Measurements from ENCODE around the gene HECTD1.
A peak's percentile ranks its signal among the peaks of the same experiment; 100 is the strongest.
"Not testable (repeated sequence)": the region's sequence is repeated elsewhere in the genome, so short reads cannot be mapped to it uniquely, and the experiment has no call there.

HECTD1 gene

DNA sequence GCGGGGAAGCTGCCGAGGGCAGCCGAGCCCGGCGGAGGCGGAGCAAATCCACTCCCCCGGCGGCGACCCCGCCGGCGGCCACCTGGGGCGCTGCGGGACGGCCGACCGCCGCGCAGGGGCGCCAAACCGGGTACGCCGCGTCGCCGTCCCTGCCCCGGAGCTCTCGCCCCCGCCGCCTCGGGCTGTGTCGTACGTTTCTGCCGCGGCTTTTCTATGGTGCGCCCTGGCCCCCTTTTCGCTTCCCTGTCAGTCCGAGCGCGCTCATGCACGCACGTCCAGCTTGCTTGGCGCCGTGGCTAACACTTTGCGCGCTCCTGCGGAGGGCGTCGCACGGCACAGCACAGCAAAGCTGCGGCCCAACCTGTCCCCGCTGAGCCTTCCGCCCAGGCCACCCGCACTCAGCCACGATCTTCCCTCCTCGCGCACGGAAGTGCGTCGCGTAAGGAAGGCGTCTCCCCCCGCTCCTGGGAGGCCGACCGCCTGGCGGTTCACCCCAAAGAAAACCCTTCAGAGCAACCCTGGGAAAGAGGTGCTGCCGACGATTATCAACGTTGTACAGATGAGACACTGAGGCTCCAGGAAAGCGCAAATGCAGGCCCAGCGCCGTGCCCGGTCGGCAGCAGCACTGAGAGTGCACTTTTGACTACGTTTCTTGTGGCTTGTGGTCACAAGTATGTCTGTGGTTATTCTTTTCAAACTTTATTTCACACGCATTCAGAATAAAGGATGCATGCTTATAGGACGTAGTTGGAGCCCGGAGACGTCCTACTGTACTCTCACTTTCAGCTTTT is at the start of gene HECTD1:
Gene HECTD1 (minus strand): TSS at position 39 of the 791 bp plus-strand sequence. CDS start 1,857 bp downstream, outside the sequence.
- peak; percentile 95 for DNase-seq

DNA sequence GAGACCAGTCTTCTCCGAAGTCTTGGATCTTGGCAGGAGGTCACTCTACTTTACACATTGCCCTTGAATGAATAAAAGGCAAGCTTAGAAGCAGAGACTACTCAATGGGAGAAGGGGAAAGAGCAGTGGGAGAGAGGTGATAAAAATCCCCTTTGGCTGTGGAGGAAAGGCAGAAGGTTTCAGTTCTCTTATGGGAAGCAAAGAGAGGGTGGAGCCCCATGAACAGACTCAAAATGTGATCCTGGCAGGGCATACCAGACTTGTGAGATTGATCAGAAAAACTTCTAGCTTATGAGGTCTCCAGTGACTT is 49.6 kb upstream of the HECTD1 start:
- DNase-seq = no peak

DNA sequence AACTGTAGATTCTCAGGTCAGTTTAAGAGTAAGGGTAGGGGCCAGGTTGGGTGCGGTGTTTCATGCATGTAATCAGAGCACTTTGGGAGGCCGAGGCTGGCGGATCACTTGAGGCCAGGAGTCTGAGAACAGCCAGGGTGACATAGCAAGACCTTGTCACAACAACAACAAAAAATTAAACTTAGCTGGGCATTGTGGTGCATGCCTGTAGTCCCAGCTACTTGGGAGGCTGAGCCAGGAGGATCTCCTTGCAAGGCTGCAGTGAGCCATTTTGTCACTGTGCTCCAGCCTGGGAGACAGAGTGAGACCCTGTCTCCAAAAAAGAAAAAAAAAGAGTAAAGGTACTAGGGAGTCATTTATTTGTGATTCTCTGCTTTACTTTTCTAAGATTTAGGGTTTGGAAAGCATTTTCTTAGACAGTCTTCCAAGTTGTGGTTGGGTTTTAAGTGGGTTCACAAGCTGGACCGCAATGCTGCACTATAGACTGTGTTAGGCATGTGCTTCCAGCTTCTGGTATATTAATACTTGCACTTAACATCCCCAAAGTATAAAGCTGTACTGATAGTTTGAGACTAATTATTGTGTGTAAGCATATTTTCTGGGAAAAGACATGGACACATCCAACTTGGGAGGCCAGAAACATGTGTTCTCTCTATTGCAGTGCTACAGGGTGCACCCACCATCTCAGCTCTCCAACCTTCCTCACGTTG is 49.1 kb upstream of the HECTD1 start:
- DNase-seq = no peak

DNA sequence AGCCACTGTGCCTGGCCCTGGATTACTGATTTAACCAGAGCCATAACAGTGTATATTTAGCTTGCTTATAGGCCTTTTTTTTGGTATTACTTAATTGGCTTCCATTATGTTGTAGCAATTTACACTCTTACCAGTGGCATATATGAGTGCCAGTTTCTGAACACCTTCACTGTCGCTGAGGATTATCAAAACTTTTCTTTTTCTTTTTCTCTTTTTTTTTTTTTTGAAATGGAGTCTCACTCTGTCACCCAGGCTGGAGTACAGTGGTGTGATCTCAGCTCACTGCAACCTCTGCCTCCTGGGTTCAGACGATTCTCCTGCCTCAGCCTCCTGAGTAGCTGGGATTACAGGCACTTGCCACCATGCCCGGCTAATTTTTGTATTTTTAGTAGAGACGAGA is 48.3 kb upstream of the HECTD1 start:
- DNase-seq = not testable (repeated sequence)

DNA sequence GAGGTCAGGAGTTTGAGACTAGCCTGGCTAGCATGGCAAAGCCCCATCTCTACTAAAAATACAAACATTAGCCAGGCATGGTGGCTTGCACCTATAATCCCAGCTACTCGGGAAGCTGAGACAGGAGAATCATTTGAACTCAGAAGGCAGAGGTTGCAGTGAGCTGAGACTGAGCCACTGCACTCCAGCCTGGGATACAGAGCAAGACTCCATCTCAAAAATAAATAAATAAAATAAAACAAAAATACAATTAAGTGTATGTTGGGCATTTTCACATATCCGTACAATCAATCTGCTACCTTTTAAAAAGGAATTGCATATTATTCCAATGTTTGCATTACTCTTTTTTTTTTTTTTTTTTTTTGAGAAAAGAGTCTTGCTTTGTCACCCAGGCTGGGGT is 47.7 kb upstream of the HECTD1 start:
- no peak for DNase-seq

DNA sequence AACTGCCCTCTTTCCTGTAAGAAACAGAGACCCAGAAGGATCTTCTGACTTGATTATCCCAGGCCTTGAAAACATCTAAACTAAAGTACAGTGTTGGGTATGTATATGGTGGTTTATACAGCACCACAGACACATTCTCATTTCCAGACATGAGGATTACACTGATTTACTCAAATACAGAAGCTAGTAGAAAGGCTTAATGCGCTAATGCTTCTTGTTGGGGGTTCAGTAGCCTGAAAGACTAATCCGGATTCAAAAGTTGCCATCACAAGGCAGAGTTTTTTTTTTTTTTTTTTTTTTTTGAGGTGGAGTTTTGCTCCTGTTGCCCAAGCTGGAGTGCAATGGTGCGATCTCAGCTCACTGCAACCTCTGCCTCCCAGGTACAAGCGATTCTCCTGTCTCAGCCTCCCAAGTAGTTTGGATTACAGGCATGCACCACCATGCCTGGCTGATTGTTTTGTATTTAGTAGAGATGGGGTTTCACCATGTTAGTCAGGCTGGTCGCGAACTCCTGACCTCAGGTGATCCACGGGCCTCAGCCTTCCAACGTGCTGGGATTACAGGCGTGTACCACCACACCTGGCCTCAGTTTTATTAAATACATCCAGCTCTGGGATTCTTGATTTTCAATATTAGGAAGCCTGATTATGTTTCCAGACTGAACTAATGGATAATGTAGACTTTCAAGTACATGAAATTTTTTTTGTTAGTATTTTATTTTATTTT is 46.3 kb upstream of the HECTD1 start:
- DNase-seq = no peak

DNA sequence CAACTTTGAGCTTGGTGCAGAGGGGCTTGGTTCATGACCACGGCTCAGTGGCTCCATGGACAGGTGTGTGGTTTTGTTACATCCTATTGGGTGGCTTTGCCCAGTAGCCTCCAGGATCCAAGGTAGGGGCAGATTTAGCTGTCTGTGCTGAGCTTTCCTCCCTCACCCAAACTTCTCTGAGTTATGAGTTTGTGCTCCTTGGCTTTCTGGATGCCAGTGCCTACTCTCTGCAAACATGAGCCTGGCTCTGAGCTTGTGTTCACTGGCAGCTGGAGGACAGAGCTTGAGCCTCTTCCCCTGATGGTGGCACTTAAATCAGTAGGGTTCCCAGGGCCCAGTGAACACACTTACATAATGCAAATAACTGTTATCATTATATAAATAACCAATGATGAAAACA is 45.3 kb upstream of the HECTD1 start:
- DNase-seq = no peak

DNA sequence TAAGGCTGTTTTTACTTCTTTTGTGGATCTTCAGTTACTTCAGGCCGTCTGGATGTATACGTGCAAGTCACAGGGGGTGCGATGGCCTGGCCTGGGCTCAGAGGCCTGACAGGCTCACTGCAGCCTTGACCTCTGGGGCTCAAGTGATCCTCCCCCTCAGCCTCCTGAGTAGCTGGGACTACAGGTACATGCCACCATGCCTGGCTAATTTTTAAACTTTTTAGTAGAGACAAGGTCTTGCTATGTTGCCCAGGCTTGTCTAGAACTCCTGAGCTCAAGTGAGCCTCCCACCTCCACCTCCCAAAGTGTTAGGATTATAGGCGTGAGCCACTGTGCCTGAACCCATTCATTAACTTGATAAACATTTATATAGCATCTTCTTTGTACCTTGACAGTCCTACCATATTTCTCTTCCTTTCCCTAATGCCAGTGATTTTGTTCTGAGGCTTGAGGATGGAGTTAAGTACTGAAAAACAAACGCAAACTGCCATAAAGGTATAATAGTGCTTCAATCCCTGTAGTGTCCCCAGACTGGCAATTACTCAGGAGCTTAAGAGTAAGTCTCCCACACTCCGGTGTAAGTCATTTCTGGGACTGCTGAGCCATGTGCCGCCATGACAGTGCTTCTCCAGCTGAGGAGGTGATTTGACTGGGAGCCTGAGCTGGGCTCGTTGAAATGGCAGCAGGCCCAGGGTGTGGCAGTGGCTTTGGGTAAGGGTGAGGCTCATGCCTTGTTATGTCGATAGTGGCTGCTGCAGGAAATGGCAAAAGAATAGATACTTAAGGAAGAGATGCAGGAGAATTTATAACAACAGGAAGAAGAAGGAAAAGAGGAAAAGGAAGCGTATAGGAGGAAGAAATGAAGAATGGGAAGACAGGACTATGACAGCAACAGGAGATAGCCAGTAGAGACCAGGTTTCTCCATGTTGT is 43.7 kb upstream of the HECTD1 start:
- DNase-seq = no peak

DNA sequence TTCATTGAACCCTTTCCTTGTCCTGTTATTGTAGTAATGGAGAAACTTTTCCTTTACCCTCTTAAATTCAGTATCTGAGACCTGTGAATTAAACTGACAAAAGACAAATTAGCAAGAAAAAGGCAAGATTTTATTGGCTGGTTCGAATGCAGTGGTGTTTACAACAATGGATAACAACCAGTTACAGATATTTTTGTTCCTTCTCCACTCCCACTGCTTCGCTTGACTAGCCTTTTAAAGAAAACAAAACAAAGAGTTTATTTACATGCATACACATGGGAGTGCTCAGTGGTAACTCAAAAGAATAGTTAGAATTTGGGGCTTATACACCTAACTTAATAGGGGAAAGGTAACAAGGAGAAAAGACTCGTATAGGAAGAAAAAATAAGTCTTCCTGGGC is 37.0 kb upstream of the HECTD1 start:
- no peak for DNase-seq

DNA sequence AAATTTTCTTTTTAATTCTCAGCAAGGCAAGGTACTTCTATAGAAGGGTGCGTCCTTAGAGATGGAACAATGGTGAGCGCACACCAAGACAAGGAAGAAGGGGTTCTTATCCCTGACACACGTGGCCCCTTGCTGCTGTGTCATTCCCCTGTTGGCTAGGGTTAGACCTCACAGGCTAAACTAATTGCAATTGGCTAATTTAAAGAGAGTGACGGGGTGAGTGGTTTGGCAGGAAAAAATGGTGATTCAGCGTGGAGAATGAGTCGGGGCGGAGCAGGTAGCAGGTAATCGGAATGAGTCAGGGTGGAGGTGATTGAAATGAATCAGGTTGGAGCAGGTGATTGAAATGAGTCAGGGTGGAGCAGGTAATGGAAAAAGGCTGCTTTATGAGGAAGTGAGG is 36.3 kb upstream of the HECTD1 start:
- no peak for DNase-seq

DNA sequence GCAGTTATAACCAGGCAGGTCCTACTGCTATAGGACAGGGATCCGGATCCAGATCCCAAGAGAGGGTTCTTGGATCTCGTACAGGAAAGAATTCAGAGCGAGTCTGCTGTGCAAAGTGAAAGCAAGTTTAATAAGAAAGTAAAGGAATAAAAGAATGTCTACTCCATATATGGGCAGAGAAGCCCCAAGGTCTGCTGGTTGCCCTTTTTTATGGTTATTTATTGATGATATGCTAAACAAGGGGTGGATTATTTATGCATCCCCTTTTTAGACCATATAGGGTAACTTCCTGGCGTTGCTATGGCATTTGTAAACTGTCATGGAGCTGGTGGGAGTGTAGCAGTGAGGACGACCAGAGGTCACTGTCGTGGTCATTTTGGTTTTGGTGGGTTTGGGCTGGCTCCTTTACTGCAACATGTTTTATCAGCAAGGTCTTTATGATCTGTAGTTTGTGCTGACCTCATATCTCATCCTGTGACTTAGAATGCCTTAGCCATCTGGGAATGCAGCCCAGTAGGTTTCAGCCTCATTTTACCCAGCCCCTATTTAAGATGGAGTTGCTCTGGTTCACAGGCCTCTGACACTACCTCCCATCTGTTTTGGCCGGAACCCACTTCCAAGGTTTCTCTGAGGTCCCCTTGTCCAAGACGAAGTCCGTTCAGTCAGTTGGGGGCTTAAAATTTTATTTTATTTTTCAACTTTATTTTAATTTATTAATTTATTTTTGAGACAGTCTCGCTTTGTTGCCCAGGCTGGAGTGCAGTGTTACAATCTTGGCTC is 34.8 kb upstream of the HECTD1 start:
- not testable (repeated sequence) for DNase-seq

DNA sequence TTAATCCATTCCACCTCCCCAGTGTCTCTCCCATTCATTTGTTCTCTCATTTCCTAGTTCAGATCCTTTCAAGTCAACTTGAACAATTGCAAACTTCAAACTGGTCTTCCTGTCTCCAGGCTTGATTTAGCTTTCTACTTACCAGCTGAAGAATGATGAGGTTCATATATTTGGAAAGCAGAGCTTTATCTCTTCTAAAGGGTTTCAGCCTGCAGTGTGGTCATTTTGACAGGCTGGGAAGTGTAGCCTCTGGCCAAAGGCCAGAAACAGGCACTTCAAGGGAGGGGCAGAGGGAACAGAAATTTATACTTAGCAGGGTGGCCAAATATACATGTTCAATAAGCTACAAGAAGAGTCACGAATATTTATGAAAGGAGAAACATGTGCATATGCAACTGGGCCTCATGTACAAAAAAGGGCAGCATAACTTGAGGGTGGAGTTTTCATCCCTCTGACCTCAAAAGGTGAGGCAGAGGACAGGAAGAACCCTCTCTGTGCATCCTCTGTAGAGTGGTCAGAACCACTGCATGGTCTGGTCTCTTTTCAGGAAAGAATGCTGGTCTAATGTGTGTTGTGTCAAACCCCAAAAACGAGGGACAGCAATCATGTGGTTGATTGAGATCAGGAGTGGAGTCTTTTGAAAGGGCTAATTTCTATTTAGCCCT is 34.0 kb upstream of the HECTD1 start:
- DNase-seq = no peak

DNA sequence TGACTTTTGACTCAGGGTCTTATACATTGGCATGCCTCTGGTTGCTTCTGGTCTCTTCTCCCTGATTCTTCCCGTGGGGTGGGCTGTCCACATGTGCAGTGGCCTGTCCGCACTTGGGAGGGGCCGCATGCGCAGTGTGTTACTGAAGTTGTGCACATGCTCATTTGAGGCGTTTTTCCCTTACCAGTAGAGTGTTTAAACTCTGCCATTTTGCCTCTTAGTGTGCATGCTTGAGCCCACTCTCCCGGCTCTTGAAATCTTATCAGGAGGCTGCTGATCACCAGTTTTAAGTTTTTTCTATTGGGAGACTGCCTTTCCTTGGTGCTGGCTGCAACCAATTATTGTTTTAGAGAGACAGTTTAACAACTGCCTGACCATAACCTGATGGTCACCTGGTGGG is 32.1 kb upstream of the HECTD1 start:
- DNase-seq = no peak

DNA sequence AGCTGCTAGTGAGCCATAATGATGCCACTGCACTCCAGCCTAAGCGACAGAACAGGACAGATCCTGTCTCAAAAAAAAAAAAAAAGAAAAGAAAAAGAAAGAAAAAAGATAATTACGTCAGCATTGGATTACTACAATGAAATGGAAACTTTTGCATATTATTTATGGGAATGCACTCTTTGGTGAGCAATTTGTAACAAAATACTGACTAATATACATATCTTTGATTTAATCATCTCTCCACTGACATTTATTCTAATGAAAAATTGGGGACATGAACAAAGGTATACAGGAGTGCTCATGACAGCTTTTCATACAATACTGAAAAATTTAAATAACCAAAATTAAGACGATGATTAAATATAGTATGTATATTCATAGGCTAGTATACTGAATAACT is 27.9 kb upstream of the HECTD1 start:
- DNase-seq = no peak

DNA sequence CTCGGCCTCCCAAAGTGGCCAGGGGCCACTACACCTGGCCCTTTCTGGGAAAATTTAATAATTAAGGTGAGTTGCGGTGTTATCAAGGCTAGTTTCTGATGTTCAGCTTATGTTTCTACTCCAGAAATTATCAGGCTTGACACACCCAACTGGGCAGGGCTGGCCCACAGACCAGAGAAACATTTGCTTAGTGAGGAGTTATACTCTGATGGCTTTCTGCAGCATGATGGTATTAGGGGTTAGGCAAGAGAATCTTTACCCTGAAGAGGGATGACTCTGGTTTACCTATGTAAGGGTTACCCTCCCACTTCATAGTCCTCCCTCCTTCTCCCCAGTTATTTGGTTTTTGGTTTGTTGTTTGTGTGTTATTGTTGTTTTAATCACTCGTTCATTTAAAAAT is 24.5 kb upstream of the HECTD1 start:
- DNase-seq = no peak

DNA sequence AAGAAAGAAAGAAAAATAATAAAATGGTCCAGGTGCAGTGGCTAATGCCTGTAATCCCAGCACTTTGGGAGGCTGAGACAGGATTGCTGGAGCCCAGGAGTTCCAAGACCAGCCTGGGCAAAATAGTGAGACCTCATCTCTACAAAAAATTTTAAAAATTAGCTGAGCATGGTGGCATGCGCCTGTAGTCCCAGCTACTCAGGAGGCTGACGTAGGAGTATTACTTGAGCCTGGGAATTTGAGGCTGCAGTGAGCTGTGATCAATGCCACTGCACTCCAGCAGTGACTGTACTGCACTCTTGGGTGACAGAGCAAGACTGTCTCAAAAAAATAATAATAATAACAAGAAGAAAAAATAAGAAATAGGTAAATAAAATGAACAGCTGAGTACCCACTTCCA is 23.7 kb upstream of the HECTD1 start:
- DNase-seq = not testable (repeated sequence)

DNA sequence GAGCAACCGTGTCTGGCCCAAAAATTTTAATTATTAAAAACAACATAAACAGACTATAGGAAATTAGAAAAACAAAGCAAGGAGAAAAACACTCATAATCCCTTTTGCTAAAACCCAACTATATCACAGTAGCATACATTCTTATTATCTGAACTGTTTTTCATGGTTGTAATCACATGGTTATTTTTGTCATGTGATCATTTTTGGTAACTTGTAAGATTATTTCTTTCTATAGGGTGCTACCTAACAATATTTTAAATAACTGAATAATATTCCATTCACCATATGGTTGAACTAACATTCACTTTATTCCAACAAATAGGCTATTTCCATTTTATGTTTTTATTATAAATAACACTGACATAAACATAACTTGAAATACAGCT is 23.0 kb upstream of the HECTD1 start:
- no peak for DNase-seq

DNA sequence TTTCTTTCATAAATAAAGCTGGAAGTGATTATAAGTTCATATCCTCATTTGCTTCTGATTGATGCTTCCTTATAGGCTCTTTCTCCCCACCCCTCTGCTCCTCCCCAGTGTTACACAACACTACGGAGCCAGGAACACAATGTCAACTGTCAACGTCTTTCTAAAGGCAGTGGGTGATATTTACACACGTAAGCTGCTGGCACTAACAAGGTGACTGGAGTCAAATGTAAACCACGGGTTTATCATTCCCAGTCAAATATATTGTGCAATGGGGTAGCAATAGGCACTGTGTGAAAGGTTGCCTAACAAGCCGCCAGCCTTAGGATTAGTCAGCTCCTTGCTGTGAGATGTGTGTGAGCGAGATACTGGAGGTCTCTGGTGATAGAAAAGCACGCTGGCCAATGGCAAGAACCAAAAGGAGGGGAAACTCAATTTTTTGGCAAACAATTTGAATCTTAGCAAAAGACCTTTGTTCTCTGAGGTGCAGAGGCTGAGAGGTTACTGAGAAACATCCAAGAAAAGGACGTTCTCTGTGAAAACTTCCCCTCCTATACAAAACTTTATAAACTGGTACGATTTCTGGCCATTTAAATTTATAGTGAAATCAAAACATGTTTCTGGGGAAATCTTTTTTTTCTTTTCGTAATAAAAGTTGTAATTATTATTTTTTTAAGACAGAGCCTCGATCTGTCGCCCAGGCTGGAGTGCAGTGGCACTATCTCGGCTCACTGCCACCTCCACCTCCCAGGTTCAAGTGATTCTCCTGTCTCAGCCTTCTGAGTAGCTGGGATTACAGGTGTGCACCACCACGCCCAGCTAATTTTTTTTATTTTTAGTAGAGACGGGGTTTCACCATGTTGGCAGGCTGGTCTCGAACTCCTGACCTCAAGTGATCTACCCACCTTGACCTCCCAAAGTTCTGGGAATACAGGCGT is 22.3 kb upstream of the HECTD1 start:
- DNase-seq = no peak

DNA sequence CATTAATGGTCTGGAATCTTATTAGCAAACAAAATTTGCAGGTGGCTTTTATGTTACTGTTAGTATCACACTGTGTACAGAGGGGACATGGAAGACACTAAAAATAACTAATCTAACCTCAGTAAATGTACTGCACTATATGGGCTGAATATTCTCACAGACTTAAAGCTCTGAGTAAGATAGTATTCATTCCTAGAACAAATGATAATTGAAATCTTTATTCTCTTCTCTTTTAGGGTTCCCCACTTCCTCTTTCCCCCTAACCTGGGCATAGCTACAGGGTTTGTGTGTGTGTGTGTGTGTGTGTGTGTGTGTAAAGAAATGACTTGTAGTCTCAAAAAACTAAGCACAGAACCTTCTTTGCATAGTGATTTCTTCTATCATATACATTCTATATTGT is 21.4 kb upstream of the HECTD1 start:
- no peak for DNase-seq

DNA sequence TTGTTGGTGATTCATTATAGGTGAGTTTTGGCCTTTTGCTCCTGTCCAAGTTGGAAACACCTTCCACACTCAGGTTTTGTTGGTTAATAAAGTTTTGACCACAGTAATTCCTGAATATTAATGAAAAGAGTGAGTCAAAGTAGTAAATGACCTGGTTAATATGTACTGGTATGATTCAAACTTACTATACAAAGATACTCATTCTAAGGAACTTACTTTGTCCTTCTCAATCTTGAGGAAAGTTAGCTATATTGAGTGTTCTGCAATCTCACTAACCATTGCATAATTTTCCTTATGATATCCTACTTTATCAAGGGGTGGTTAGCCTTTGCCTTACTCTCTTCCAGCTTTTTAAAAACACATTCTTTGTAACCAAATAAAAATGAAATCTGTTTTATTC is 20.9 kb upstream of the HECTD1 start:
- no peak for DNase-seq

Data from NCI-H1105 (cell line).